Measurements from ENCODE around the gene DYNLL2.

GRCh38 chr17:58072862-58073261 is 10.4 kb upstream of the DYNLL2 start:
- TF ChIP-seq POLR2A (IDR thresholded peaks at IDR 0.05; ENCODE audit: low read length) = no peak
- no peak for TF ChIP-seq GATA1 (IDR thresholded peaks at IDR 0.05; ENCODE audit: low read depth, low read length)

Measured in erythroblast (primary cell).